ENCODE data around the gene NEB.

NEB gene

DNA sequence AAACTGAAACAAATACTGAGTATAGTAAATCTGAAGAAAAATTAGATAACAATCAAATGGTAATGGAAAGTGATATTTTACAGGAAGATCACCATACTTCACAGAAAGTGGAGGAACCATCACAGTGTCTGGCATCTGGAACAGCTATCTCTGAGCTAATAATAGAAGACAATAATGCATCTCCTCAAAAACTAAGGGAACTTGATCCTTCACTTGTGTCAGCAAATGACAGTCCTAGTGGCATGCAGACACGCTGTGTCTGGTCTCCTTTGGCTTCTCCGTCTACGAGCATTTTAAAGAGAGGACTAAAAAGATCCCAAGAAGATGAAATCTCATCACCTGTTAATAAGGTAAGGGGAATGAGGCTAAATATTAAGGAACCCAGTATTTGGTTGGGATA is 268.5 kb downstream of the NEB start:
- H3K9ac ChIP-seq = no peak overlapping the region
- no peak overlapping the region for H3K4me3 ChIP-seq
- no peak overlapping the region for H3K27ac ChIP-seq
- H3K36me3 ChIP-seq = peaks cover 100% of the 10 kb centered on the region
- no peaks in the 10 kb centered on the region for H4K20me1 ChIP-seq
- no peaks in the 10 kb centered on the region for H3K4me1 ChIP-seq
- no peak for TF ChIP-seq Cebpa-rat (IDR thresholded peaks at IDR 0.05)
- H3K27me3 ChIP-seq = no peaks in the 10 kb centered on the region
- H3K4me2 ChIP-seq = no peak overlapping the region
- H3K9me3 ChIP-seq = peaks cover 14% of the 10 kb centered on the region

DNA sequence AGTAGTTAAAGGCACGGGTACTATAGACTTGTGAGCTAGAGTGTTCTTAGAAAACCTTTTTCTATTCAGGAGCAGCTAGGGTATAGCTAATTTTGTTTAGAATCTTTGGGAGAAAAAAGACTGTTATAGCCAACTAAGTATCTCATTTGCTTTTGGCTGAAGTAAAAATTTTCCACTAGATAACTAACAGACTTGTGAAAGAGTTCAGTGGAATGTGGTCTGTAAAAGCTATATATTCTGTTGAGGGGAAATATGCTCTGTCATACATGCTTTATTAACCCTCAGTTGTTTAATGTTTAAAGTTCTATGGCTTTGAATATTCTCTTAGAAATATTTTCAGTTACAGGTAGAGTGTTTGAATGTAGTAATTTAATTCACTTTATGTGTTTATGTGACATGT is 274.9 kb downstream of the NEB start:
- Histone ChIP-seq H3K4me3 (no peak overlapping the region), H3K36me3 (peaks cover 84% of the 10 kb centered on the region), H4K20me1 (no peaks in the 10 kb centered on the region), H3K27me3 (no peaks in the 10 kb centered on the region), H3K4me1 (no peaks in the 10 kb centered on the region), H3K9me3 (no peaks in the 10 kb centered on the region), H3K4me2 (no peak overlapping the region), H3K9ac (no peak overlapping the region), H3K27ac (no peak overlapping the region)
- no peak for TF ChIP-seq Cebpa-rat (IDR thresholded peaks at IDR 0.05)

DNA sequence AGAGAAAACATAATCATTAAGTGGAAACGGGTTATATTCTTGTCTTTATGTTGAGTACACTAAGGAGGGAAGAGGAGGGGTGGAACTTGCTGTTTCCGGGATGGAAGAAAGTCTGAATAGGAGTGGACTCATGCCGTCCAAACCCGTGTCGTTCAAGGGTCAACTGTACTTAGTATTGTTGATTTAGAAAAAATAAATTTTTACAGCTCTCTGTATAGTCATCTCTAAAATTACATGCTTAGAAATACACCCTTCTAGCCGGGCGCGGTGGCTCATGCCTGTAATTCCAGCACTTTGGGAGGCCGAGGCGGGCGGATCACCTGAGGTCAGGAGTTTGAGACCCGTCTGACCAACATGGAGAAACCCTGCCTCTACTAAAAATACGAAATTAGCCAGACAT is 295.1 kb downstream of the NEB start:
- H3K27me3 ChIP-seq = no peaks in the 10 kb centered on the region
- H3K4me1 ChIP-seq = no peaks in the 10 kb centered on the region
- 0 out of 2 replicates have a peak, but pooled peaks cover 4% of the 10 kb centered on the region for H4K20me1 ChIP-seq
- TF ChIP-seq Cebpa-rat (IDR thresholded peaks at IDR 0.05) = no peak
- H3K9me3 ChIP-seq = no peaks in the 10 kb centered on the region
- peaks cover 93% of the 10 kb centered on the region for H3K36me3 ChIP-seq
- no peak overlapping the region for H3K4me3 ChIP-seq
- no peak overlapping the region for H3K27ac ChIP-seq
- H3K9ac ChIP-seq = no peak overlapping the region
- H3K4me2 ChIP-seq = no peak overlapping the region

DNA sequence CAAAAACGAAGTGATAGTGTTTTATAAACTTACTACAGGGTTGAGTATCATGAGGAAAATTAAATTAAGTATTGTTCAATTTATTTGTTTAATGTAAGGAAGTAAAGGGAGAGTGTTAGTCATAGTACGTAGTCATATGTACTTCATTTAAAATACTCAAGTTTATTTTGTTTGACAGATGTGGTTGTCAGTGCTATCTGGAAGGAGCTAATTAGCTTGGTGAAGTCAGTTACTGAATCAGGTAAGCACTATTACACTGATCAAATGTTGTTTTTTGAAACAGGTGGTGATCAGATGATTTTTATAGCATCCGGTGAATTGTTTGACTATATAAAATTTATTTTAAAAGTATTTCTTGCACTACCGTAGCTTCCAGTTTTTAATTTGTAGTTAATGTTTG is 295.8 kb downstream of the NEB start:
- no peaks in the 10 kb centered on the region for H3K27me3 ChIP-seq
- H3K4me2 ChIP-seq = no peak overlapping the region
- no peaks in the 10 kb centered on the region for H3K9me3 ChIP-seq
- H3K27ac ChIP-seq = no peak overlapping the region
- H3K4me1 ChIP-seq = no peaks in the 10 kb centered on the region
- TF ChIP-seq Cebpa-rat (IDR thresholded peaks at IDR 0.05) = no peak
- H4K20me1 ChIP-seq = 0 out of 2 replicates have a peak, but pooled peaks cover 7% of the 10 kb centered on the region
- H3K36me3 ChIP-seq = peaks cover 93% of the 10 kb centered on the region
- no peak overlapping the region for H3K9ac ChIP-seq
- no peak overlapping the region for H3K4me3 ChIP-seq

DNA sequence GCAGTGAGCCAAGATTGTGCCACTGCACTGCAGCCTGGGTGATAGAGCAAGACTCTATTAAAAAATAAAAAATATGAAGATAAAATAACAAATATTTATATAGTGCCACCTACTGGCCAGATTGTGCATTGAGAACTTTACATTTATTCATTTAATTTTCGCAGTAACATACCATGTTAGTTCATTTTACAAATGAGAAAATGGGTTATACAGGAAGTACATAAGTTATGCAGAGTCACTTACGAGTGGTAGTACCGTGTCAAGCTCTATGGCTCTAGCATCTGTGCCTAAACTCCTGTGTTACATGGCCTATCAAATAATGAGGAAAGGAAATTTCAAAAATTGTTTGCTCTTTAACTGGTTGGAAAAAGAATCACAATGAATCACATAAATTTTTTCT is 296.6 kb downstream of the NEB start:
- H3K27ac ChIP-seq = no peak overlapping the region
- peaks cover 13% of the 10 kb centered on the region; the same call in 1 of the 2 replicates for H4K20me1 ChIP-seq
- TF ChIP-seq Cebpa-rat (IDR thresholded peaks at IDR 0.05) = no peak
- no peaks in the 10 kb centered on the region for H3K27me3 ChIP-seq
- no peaks in the 10 kb centered on the region for H3K9me3 ChIP-seq
- peaks cover 94% of the 10 kb centered on the region for H3K36me3 ChIP-seq
- H3K4me1 ChIP-seq = no peaks in the 10 kb centered on the region
- H3K4me3 ChIP-seq = no peak overlapping the region
- no peak overlapping the region for H3K9ac ChIP-seq
- no peak overlapping the region for H3K4me2 ChIP-seq
